Measurements from ENCODE around the gene BARHL2.

Gene BARHL2

DNA sequence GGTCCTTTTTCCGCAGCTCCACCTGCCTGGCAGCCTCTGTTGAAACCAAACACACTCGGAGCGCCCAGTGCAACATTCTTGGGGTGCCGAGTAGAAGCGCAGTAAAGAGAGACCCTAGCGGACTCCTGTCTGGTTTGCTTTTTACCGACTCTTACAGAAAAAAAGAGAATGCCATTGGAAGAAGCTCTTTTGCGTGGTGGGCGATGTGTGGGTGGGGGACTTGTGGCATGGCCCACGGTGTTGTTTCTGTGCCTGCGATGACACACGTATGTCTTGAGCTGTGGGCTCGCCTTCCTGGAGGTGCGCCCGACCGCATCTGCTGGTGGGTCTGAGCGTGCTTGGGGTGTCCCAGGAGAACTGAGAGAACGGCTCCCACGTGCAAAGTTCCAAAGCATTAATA is 7.3 kb upstream of the BARHL2 start:
- no peak for DNase-seq

DNA sequence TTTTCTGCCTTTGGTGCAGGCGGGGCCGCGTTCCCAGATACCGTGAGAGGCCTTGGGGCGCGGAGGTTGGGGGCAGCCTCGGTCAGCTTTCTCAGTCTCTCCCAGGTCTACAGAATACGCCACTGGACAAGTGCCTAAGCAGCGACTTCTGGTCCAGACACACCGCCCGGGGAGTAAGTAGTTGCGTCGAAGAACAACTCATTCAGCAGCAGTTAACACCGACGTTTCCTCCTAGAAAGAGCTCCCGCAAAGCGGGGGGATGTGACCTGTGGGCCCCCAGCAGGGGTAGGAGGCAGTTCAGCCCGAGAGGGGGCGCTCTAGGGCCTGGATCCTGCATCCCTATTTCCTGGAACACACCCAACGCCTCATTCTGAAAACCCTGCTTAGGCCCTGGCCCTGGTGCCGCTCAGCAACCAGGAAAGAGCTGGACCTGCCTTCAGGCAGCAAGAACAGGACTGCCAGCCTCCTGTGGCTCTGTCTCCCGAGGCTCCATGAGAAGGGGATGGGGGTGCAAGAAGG is 6.5 kb upstream of the BARHL2 start:
- DNase-seq: no peak

DNA sequence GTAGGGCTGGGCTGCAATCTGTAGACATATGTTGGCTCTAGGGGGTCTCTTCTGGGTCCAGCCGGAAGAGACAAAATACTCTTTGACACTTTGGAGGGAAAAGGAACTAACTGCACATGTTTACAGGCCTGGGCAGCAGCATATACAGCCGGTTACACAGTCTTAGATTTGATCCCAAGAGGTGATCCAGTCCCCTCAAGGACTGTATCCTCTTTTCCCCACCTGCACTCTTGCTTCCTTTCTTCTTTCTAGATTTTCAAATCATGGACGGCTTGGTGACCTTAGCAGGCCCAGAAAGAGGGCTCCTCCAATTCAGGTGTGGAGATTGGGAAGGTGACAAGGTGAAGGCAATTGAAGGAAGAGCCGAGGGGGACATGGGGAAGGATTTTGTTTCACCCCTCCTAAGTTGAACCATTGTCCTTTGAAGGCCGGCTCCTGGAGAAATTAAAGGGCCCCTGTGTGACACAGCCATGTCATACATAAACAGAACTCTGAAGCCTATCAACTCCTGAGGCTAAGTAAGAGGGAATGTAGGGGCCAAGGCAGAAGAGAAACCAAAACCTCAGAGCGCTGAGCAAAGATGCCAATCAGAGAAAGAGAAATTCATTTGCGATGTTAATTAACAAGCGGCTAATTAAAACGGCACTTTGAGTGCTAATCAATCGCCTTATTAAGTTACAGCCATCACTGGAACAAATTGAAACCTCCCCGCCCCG is 5.9 kb upstream of the BARHL2 start:
- no peak for DNase-seq

DNA sequence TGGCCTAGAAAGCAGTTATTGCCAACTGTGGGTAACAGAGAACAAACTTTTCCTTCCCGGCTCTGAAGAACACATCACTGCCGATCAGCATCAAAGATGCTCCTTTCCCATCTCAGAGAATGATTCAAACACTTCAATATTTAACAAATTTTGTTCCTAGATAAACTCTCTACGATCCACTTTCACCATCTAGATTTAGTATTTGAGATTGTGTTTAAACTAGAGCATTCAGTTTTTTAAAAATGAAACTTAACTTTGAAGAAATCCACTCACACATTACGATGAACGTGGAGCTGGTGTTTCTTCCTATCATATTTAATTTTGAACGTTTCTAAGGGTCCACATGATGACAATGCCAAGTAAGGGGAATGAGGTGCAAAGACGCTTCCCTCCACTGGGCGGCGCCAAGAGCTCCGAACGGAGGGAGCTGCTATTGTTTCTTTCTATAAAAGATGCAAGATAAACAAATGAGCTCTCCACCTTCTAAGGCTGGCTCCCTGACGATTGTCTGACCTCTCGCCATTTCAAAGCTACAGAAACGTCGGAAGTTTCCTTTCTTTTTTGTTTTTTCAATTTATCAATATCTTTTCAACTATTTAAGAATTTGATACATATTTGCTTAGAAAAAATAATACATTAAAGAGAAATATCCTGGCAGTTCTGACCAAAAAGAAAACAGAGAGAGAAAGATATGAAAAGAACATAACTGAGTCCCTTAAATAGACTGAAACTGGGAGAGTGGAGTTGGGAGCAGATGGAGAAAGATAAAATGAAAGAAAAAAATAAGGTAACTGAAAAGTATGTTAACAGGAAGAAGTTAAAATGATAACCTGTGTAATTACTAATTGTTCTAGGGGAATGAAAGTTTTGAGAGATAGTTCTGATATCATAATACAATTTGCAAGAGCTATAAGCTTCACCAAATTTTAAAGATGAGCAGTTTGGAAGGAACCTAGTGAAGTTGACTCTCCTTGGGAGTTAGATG is 4.4 kb upstream of the BARHL2 start:
- peak; percentile 84 for DNase-seq

DNA sequence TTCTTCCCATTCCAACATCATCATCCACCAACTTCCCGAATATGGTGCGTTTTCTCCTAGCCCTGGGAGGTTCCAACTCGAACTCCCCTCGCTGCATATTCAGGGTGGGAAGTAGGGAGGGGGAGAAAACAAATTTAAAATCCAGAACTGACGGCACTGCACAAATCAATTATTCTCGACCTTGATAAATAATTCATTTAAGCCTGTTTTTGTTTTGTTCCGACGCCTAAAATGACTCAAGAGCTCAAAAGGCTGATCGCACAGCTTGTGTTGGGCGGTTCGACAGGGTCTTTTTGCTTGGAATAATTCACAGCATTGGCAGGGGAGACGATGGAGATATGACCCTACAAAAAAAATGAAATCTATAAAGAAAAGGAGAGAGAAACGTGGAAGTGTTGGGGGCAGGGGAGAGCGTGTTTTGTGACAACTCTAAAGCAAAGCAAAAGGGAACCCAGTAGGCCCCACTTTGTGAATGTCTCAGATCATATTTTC is 3.1 kb upstream of the BARHL2 start:
- DNase-seq: no peak

DNA sequence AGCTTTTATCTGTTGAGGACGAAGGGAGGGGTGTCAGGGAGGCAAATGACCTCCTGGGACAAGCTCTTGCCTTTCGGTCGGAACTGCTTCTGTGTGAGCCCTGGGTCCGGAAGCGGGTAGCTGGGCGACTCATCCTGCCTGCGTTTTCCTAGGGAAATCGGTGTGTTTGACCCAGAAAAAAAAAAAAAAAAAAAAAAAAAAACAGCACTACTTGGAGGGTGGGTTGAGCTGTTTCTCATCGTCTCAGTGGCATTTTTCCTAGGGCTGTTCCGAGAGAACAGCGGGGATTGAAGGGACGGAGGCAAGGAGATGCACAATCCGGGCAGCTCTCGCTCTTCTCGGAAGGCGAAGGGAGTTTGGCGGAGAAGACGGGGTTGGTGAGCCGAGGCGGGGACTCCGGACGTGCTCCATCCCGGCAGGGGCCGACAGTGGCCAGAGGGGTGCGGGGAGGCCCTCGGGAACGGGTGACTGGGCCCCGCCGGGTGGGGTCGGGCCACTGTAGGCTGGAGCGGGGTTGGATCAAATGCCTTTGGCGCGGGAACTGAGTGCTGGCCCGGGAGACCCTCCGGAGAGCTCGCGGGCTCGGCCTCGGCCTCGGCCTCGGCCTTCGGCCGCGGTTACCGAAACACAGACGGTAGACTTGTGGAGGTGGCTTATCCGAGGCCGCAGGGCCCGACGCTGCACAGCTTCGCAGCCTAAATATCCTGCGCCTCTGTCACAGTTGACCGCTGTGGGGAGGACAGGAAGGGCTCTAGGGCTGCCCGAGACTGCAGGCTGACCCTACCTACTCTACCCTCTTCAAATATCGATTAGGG is 2.4 kb upstream of the BARHL2 start:
- no peak for DNase-seq

DNA sequence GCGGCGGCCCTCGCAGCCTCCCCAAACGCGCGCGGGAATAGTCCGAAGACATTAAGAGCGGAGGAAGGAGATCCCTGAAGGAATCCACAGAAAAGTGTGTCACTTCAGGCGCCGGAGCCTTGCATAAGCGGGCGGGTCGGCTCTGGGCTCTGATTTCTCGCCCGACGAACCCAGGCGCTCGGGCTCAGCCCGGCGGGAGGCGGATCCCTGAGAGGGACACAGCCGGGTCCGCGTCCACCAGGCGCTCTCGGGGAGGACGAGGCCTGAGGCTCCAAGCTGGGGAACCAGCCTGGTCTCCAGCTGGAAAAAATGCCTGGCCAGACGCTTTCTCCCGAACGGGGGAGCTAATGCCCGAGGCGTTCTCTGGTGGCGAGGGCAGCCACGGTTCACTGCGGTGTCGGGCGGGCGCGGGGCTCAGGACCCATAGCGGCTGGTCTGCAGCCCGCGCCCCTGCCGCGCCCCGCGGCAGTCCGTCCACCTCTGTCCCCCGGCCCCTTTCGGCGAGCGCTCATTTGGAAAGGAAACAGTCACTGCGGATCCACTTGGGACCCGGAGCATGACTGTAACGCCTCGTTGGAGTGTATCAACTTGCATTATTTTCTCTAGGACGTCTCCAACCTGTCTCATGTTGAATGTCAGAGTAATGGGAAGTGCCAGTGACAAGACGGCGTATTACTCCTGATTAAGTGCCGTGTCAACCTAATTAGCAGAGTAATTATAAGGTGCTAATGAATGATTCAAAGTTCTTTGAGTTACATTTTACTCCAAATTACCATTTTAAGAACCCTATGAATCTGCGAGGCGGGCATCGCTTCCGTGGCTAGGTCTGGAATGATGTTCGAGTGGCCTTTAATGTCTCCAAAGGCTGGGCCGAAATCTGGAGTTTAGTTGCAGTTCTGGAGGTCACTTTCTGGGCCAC is 1.6 kb upstream of the BARHL2 start:
- DNase-seq: no peak

DNA sequence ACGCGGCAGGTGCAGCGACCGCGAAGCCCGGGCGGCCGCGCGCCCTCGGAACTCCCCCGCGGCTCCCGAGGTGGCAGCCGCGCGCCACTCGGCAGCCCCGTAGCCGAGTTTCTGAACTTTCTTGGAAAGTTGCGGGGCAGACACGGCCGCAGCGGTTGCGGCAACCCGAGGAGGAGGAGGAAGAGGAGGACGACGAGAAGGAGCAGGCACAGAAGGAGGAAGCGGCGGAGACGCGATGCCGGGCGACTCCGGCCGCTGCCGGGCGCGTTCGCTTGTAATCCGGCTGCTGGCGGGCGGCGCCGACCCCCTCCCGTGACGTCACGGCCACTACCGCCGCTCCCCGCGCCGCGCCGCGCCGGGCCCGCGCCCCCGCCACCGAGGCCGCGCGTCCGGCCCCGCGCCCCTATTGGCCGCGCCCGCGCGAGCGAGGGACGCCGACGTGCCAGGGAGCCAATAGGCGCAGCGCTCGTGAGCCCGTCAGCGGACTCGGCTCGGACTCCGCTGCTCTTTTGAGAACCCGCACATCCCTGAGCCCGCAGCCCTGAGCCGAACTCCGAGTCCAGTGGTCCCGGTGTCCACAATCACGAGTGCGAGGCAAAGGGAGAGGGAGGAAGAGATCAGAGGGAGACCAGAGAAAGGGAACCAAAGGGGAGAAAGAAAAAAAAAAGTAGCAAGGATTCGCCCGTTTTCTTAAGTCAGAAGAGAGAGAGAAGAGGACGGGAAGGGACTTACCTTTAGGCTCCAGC is 736 bp upstream of the BARHL2 start:
- DNase-seq: no peak

DNA sequence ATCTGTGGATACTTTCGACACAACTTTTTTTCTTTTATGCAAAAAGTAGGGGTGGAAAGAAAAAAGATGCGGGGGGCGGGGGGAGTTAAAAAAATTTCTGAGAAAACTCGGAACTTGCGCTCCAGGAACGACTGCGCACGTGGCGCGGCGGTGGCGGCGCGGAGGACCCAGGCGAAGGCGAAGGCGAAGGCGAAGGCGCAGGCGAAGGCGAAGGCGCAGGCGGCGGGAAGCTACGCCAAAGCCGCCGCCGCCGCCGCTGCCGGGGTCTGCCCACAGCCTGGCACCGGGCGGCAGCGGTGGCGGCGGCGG is 208 bp upstream of the BARHL2 start:
- no peak for DNase-seq

DNA sequence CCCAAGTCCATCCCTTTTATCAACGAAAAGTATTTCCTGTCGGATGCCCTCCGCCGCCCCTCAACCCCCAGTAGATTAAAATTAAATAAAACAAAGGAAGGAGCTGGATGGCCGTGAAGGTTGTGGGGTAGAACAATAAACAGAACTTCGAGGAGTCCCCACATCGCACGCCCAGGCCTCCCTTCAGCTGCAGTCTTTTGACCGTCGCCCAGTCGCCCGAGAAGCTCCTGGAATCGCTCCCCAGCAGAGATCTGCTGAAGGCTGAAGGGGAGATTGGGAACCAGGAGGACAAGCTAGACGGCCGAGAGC is 905 bp downstream of the BARHL2 start:
- no peak for DNase-seq

DNA sequence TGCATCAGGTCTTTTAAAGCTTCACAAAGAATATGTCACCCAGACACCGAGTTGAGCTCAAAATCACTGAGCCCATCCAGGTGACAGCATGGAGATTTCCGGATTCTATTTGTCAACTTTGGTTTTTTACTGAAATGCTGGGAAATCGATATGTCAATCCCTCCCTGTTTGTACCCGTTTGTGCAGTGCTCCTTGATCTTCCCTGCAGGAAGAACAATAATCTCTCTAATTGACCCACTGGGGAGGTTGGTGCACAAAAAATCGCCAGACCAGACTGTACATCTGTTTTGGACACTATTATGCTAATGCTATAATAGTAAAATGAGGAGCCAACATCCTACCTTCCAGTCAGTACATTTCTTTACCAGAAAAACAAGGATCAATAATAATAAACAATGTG is 1.8 kb downstream of the BARHL2 start:
- no peak for DNase-seq

DNA sequence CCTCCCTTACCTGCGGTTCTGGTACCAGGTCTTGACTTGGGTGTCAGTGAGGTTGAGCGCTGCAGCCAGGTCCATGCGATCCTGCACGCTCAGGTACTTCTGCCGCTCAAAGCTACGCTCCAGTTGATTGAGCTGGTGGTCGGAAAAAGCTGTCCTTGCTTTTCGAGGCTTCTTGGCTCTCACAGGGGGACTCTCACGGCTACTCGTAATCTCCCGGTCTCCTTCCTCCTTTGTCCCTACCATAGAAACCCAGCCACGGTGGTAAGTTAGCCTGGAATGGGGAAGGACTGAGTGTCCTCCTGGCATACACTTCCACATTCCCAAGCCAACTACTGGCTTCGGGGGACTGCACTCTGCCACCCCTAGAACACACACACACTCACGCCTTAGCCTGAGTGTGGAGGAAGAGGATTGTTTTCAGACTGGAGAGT is 2.6 kb downstream of the BARHL2 start:
- no peak for DNase-seq

DNA sequence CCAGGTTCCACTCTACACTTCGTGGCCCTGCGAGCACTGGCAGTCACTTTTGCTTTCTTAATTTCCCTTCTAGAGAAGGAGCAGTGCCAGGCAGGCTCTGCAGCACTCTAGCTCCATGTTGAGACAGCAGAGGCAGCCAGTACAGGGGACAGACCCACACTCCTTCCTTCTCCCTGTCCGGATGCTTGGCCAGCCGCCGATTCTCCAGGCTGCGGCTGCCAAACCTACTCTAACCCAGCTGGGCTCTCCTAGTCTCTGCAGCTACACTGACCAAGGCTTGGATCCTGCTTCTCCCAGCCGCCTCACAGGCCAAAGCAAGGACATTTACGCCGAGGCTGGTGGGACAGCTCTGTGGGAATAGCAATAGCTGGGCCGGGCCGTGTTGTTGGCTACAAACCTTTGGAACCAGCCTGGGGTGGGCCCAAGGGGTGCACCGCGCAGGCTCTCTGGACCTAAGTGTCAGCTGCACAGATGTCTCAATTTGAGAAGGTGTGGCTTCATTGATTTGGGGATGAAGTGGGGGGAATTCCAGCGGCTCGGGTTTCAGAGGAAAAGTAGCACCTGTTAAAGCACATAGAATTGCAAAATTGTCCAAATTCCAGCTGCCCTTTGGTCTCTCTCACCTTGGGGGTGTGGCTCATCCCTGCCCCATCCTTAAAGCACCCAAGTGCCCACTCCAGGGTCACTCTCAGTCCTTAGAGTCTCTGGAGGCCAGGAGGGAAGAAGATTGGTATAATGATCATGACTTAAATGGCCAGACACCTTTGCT is 3.2 kb downstream of the BARHL2 start:
- no peak for DNase-seq

DNA sequence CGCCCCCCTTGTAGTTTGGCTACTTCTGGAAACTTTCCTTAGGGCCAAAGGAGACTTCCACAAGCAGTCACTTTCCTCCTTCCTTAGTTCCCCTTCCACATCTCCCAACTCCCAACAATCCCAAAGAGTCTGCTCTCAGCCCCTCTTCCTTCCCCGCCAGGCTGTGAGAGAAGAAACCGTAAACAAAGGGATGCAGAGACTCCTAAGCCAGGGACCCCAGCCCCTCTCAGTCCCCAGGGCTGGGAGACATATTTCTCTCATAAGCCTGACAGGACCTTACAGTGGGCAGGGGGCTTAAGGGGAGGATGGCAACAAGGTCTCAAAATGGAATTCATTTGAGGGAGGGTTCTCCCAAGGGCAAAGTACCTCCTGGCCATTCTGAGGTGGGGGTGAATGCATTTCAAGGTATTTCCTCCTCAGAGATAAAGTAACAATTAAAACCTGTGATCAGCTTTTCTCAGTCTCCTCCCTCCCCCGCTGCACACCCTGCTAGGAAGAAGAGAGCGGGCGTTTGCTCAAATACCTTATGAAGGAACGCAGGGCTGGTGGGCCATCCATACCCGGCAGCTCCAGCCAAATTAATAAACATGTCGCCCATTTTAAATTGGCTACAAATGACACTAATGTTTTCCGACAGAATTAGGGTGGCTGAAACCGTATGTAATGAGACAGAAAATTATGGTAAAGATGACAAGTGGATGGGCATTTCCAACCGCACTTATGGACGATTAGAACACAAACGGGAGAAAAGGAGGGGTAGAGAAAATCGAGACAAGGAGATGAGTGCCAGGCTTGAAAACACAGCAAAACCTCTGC is 4.0 kb downstream of the BARHL2 start:
- DNase-seq: no peak

DNA sequence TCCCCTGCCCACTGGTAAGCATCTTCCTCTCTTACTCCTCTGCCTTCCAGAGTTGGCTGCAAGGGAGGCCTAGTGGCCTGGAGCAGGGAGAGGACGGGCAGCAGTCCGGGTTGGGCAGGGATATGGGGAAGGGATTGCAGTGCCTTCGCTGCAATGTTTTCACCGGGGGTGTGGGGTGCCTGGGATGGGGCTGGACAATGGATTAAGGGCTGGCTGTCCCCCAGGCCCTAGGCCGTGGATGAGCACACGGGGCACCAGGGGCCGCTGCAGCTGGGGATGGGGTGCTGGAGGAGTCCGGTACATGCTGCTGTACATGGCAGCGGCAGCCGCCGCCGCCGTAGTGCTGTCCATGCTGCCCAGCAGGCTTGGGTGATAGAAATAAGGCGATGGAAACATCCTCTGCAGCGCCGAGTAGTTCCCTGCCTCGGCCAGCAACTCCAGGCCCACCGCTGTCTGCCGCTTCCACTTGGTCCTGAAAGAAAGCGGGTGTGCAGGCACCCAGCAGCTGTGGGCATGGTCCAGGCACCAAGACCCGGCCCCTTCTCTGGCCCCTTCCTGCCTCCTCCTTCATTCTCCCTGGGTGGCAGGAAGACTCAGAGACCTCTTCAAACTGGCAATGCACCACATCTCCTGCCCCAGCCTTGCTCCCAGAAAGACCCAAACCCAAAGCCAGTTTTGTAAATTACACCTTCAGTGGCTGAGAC is 4.8 kb downstream of the BARHL2 start:
- no peak for DNase-seq

DNA sequence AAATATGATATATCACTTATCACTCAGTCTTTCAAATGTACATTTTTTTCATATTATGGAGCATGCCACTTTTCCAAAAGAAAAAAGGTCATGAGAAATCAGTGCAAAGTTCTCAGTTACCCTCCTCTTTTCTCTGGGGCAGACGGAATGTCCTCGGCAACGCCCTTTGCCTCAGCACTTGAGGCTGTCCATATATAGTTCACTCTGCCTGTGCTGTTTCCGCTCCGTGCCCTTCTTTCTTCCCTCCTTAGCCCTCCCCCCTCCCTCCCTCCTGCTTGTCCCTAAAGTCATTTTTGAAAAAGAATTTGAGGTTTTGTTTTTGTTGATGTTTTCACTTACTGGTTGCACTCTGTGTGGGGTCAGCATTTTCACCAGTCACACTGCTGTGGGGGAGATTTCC is 5.4 kb downstream of the BARHL2 start:
- DNase-seq: no peak

DNA sequence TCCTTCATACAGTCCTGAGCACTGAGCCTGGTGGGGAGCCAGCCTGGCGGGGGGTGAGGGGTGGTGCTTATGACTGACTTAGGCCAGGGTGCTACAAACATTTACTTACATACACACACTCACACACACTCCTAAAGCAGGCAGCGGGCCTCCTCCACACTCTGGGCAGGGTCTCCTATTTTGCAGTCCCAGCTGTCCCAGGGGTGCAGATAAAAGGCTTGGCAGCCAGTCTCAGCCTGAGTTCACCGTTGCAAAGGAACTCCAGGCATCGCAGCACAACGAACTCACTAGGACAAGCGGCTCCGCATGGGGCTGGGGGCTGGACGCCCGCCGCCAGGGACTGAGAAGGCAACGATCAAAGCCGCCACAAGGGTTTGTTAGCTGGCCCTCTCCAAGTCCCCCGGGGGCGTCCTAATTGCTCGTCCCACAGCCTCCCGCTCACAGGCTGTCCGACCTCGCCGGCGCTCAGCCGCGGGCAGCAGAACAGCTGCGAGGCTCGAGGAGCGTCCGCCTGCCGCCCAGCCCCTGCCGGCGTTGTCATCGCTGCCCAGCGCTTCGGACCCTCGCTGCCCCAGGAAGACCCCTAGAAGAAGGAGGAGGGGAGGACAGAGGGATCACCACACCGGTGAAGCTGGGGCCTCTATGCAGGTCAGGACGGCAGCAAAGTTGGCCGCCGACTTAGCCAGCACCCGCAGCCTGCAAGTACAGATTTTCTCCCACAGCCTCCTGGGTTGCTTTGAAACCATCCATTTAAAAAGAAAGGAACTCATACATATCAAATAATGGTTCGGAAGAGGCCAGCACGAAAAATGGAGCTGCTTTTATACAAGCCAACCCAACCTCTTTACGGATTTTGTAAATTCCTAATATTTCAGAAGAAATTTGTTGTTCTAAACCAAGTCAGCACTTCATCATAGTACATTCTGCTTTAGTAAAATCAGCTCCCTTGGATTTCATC is 6.2 kb downstream of the BARHL2 start:
- no peak for DNase-seq

DNA sequence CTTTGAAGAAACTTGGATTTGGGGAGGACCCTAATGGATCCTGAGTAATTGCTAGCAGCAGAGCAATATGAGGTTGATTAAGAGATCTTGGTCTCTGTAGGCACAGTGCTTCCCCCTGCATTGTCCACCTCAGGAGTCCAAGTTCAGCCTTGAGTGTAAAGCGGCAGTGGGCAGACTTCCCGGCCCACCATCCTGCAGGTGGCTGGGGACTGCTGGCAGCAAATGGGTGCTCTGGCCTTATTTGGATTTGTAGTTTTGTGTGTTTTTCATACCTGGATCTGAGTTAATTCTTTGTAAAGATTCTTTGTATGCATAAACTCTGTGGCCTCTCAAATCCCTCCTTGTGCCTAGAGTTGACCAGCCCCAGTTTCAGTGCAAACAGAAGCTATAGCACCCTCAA is 7.6 kb downstream of the BARHL2 start:
- no peak for DNase-seq

Measured in NCI-H1694 treated with DMSO at 0.1 percent for 48 hours (cell line).